ENCODE data around the gene PHF1.

Gene PHF1

GRCh38 chr6:33443619-33444504 lies 33.0 kb downstream of the PHF1 start:
- intact Hi-C loops (cut with DNase I): no loop called here
- no peak for DNase-seq

GRCh38 chr6:33445119-33445603 lies 34.3 kb downstream of the PHF1 start:
- DNase-seq: no peak
- intact Hi-C loops (cut with DNase I): no loop called here

- intact Hi-C loops (cut with DNase I): no loop called here
- DNase-seq: no peak
Measured at GRCh38 chr6:33446356-33446755, 35.5 kb downstream of the PHF1 start.

- no peak for DNase-seq
Measured at GRCh38 chr6:33450434-33450833, 39.6 kb downstream of the PHF1 start.

GRCh38 chr6:33451606-33452005 lies 40.8 kb downstream of the PHF1 start:
- intact Hi-C loops (cut with DNase I): loop anchor here (10.0 kb wide), 1 partner anchor 123 kb away; no protein-coding TSS in a partner anchor
- no peak for DNase-seq

More at GRCh38 chr6:33450434-33450833, 39.6 kb downstream of the PHF1 start:
- intact Hi-C loops (cut with DNase I): loop anchor here (10.0 kb wide), 1 partner anchor 124 kb away; no protein-coding TSS in a partner anchor

GRCh38 chr6:33452496-33452895 lies 41.7 kb downstream of the PHF1 start:
- intact Hi-C loops (cut with DNase I): loop anchor here (10.0 kb wide), 1 partner anchor 122 kb away; no protein-coding TSS in a partner anchor

GRCh38 chr6:33453393-33454008 lies 42.7 kb downstream of the PHF1 start:
- intact Hi-C loops (cut with DNase I): loop anchor here (2.0 to 10.0 kb wide), 2 partner anchors 63 to 121 kb away; partner anchors contain the start of gene KIFC1
- no peak for DNase-seq

More at GRCh38 chr6:33452496-33452895, 41.7 kb downstream of the PHF1 start:
- no peak for DNase-seq

- DNase-seq: peak; percentile 94 to 100 (median 96)
- intact Hi-C loops (cut with DNase I): loop anchor here (2.0 to 10.0 kb wide), 2 partner anchors 63 to 121 kb away; partner anchors contain the start of gene KIFC1
Measured at GRCh38 chr6:33454009-33454946, 43.5 kb downstream of the PHF1 start, which contains the start of gene ZBTB9. TSS of gene ZBTB9 (plus strand) at chr6:33454576. CDS start at chr6:33455101, 525 bp downstream.

- intact Hi-C loops (cut with DNase I): loop anchor here (2.0 to 10.0 kb wide), 2 partner anchors 64 to 120 kb away; partner anchors contain the start of gene KIFC1
- DNase-seq: peak in 1 of 10 donors; percentile 65
Measured at GRCh38 chr6:33455051-33455450, 44.2 kb downstream of the PHF1 start.

GRCh38 chr6:33456156-33456555 lies 45.3 kb downstream of the PHF1 start:
- peak in 1 of 10 donors; percentile 68 for DNase-seq
- intact Hi-C loops (cut with DNase I): loop anchor here (10.0 kb wide), 1 partner anchor 119 kb away; no protein-coding TSS in a partner anchor

- intact Hi-C loops (cut with DNase I): loop anchor here (10.0 kb wide), 1 partner anchor 116 kb away; no protein-coding TSS in a partner anchor
- no peak for DNase-seq
Measured at GRCh38 chr6:33458676-33459075, 47.9 kb downstream of the PHF1 start.

GRCh38 chr6:33459226-33459625 lies 48.4 kb downstream of the PHF1 start:
- intact Hi-C loops (cut with DNase I): loop anchor here (10.0 kb wide), 1 partner anchor 116 kb away; no protein-coding TSS in a partner anchor

More at GRCh38 chr6:33459226-33459625, 48.4 kb downstream of the PHF1 start:
- DNase-seq: no peak

All from posterior cingulate gyrus (tissue), 11 donors.